Ishikawa (cell line): ENCODE results near the gene DRD3.

ENCODE experiments used
- EP300 ChIP-seq: IDR thresholded peaks from 2 replicates; pipeline ENCODE4 v1.6.1; 2012; ENCODE audit warnings: borderline replicate concordance
- RAD21 ChIP-seq: IDR thresholded peaks from 2 replicates; pipeline ENCODE4 v1.6.1; 2012; ENCODE audit warnings: low read depth
- REST ChIP-seq: IDR thresholded peaks from 2 replicates; pipeline ENCODE4 v1.6.1; 2012; ENCODE audit warnings: low read depth, mild to moderate bottlenecking
- TAF1 ChIP-seq: IDR thresholded peaks from 2 replicates; pipeline ENCODE4 v1.6.1; 2012; ENCODE audit warnings: low read depth, mild to moderate bottlenecking
- TEAD4 ChIP-seq: IDR thresholded peaks from 2 replicates; pipeline ENCODE4 v1.6.1; 2012

GRCh38 chr3:114207768-114208167 is 28.9 kb upstream of the DRD3 start:
- no peak for TF ChIP-seq REST
- TF ChIP-seq TEAD4: no peak
- no peak for TF ChIP-seq RAD21
- TF ChIP-seq EP300: no peak
- no peak for TF ChIP-seq TAF1
